Caco-2 (cell line): Measurements from ENCODE around the gene DYNC2H1. TPM values are rescaled to one million over a fixed set of nuclear protein-coding genes. Genes with fewer than 3 reads are reported as not detected.

Experiments
- BruUV-seq: library from RNA; stranded (reverse); fragments of 400-500 nt; replicated peaks from 2 replicates; lab custom pipeline; 2021; lab: Mats Ljungman, UMichigan
- CTCF ChIA-PET: fragments of 300-600 bp; sonication (Branson Sonifier 250); formaldehyde crosslinking; loops from one replicate; lab custom pipeline; 2022; ENCODE audit warnings: antibody characterized with exemption; lab: Charles Lee
- POLR2A ChIA-PET: fragments of 300-600 bp; sonication (Branson Sonifier 250); formaldehyde crosslinking; loops from one replicate; lab custom pipeline; 2022; ENCODE audit warnings: antibody characterized with exemption; lab: Charles Lee
- DNase-seq, 2 experiments: peaks; one replicate each; pipeline versions ENCODE4 v3.0.0 to v3.0.0-alpha.2; 2020 to 2022
- H3K27me3 ChIP-seq: replicated peaks from 2 replicates; pipeline ENCODE4 v1.6.0; 2011; ENCODE audit warnings: low read length; ENCODE audit not compliant: control insufficient read depth, insufficient read depth
- H3K36me3 ChIP-seq: 2 replicates; pipeline ENCODE4 v1.5.1; 2011; ENCODE audit warnings: low read length; ENCODE audit not compliant: control insufficient read depth, insufficient read depth
- H3K4me1 ChIP-seq: fragments of 250-450 bp; sonication (Bioruptor Pico); 2 replicates; pipeline ENCODE4 v1.5.1; 2020; ENCODE audit warnings: mild to moderate bottlenecking
- H3K4me3 ChIP-seq: 2 replicates; pipeline ENCODE4 v1.5.1; 2011; ENCODE audit warnings: low read depth, mild to moderate bottlenecking, control low read depth, low read length
- H3K9me3 ChIP-seq: fragments of 250-450 bp; sonication (Bioruptor Pico); 2 replicates; pipeline ENCODE4 v1.5.1; 2020; ENCODE audit warnings: mild to moderate bottlenecking, moderate library complexity
- H3K27ac Mint-ChIP-seq: one replicate; pipeline ENCODE4 v1.8.0; 2022; ENCODE audit warnings: mixed read lengths; ENCODE audit not compliant: unreplicated experiment
- H3K27me3 Mint-ChIP-seq: one replicate; pipeline ENCODE4 v1.8.0; 2022; ENCODE audit warnings: mixed read lengths; ENCODE audit not compliant: insufficient read depth, unreplicated experiment
- H3K36me3 Mint-ChIP-seq: one replicate; pipeline ENCODE4 v1.8.0; 2022; ENCODE audit warnings: mild to moderate bottlenecking, mixed read lengths; ENCODE audit not compliant: insufficient read depth, unreplicated experiment
- H3K4me1 Mint-ChIP-seq: one replicate; pipeline ENCODE4 v1.8.0; 2022; ENCODE audit warnings: low read depth, mixed read lengths; ENCODE audit not compliant: unreplicated experiment
- H3K4me3 Mint-ChIP-seq: one replicate; pipeline ENCODE4 v1.8.0; 2022; ENCODE audit warnings: mild to moderate bottlenecking, moderate library complexity, mixed read lengths; ENCODE audit not compliant: unreplicated experiment
- H3K9me3 Mint-ChIP-seq: one replicate; pipeline ENCODE4 v1.8.0; 2022; ENCODE audit warnings: mixed read lengths; ENCODE audit not compliant: unreplicated experiment
- intact Hi-C: fragments of 100-400 bp; cut with micrococcal nuclease; formaldehyde crosslinking; loops from one replicate; pipeline ENCODE4 v1.10.0; 2022; ENCODE audit not compliant: unreplicated experiment
- total RNA-seq: library from RNA; stranded (reverse); gene quantifications from 2 replicates; pipeline ENCODE4 v1.2.3, GENCODE V29; 2022
- TF ChIP-seq, protein P1 (sequence below), 2 experiments: fragments of 200-600 bp in 1 of 2; IDR thresholded peaks; 1 replicate in 1 of 2; 2 replicates in 1 of 2; pipeline versions ENCODE4 v1.5.1 to v1.8.0; 2011 to 2022; ENCODE audit warnings: antibody characterized with exemption in 1 of 2, control low read depth in 1 of 2, inconsistent platforms in 1 of 2, low read depth in 1 of 2, low read length in 1 of 2, mild to moderate bottlenecking in 1 of 2, moderate library complexity in 1 of 2; ENCODE audit not compliant: insufficient read depth in 1 of 2, severe bottlenecking in 1 of 2, unreplicated experiment in 1 of 2

DYNC2H1 gene
- total RNA-seq, 1 experiment from 2014 or later = 6.5 TPM

DNA sequence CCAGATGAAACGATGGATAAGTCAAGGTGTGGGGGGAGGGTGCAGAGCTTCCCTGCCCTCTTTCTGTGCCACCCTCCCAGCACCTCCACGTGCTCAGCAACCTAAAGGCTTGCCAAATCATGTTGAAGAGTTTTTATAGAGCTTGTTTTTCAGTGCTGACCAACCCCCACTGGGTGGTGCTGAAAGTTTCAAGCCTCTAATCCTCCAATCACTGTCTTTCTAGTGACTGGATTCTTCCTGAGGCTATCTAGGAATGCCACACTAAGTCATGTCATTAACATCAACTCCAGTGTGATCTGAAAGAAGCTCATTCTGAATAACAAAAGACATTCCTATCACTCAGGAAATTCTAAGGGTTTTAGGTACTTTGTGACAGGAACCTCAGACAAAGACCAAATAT is 382.6 kb downstream of the DYNC2H1 start:
- no peaks in the 10 kb centered on the region for H3K36me3 Mint-ChIP-seq
- peaks cover 7% of the 10 kb centered on the region for H3K4me1 Mint-ChIP-seq

DNA sequence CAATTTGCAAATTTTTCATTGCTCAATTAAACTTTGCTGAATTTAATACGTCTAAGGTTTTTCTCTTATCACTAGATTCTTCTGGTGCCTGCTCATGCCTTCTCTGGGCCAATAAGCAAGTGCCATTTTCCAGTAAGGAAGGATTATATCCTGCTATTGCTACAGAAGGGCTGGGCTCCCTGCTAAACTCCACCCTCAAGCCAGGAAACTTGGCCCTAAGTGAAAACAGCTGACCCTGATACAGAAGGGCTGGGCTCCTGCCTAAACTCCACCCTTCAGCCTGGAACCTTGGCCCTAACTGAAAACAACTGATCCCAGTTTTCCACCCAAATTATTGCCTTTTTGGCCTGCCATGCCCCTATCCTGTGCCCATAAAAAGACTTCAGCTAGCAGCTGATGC is 385.3 kb downstream of the DYNC2H1 start:
- no peak overlapping the region for H3K27ac Mint-ChIP-seq
- Histone ChIP-seq H3K27me3 (no peaks in the 10 kb centered on the region), H3K9me3 (peaks cover 4% of the 10 kb centered on the region; the same call in 1 of the 2 replicates), H3K36me3 (no peaks in the 10 kb centered on the region), H3K4me1 (no peaks in the 10 kb centered on the region), H3K4me3 (no peak overlapping the region)
- TF ChIP-seq, protein P1, sequence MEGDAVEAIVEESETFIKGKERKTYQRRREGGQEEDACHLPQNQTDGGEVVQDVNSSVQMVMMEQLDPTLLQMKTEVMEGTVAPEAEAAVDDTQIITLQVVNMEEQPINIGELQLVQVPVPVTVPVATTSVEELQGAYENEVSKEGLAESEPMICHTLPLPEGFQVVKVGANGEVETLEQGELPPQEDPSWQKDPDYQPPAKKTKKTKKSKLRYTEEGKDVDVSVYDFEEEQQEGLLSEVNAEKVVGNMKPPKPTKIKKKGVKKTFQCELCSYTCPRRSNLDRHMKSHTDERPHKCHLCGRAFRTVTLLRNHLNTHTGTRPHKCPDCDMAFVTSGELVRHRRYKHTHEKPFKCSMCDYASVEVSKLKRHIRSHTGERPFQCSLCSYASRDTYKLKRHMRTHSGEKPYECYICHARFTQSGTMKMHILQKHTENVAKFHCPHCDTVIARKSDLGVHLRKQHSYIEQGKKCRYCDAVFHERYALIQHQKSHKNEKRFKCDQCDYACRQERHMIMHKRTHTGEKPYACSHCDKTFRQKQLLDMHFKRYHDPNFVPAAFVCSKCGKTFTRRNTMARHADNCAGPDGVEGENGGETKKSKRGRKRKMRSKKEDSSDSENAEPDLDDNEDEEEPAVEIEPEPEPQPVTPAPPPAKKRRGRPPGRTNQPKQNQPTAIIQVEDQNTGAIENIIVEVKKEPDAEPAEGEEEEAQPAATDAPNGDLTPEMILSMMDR (IDR thresholded peaks at IDR 0.05; ENCODE audit: insufficient read depth in 1 of 2, low read depth in 1 of 2, low read length in 1 of 2, severe bottlenecking in 1 of 2, unreplicated experiment in 1 of 2) = no peak
- intact Hi-C loops = no loop called here
- ChIA-PET CTCF (no interaction called here), POLR2A (no interaction called here)
- no peaks in the 10 kb centered on the region for H3K27me3 Mint-ChIP-seq
- no peak overlapping the region for H3K4me3 Mint-ChIP-seq
- peaks cover 7% of the 10 kb centered on the region for H3K4me1 Mint-ChIP-seq
- H3K36me3 Mint-ChIP-seq = no peaks in the 10 kb centered on the region
- no peak for DNase-seq
- no TSS peak for BruUV-seq
- no peaks in the 10 kb centered on the region for H3K9me3 Mint-ChIP-seq

More for the DNA sequence above, 382.6 kb downstream of the DYNC2H1 start:
- Mint-ChIP-seq H3K27me3 (no peaks in the 10 kb centered on the region), H3K9me3 (no peaks in the 10 kb centered on the region), H3K4me3 (no peak overlapping the region), H3K27ac (no peak overlapping the region)
- Histone ChIP-seq H3K4me3 (no peak overlapping the region), H3K9me3 (peaks cover 4% of the 10 kb centered on the region), H3K4me1 (no peaks in the 10 kb centered on the region), H3K27me3 (no peaks in the 10 kb centered on the region), H3K36me3 (no peaks in the 10 kb centered on the region)
- BruUV-seq = no TSS peak
- peak in 1 of 2 experiments; percentile 26 for DNase-seq
- ChIA-PET CTCF (interaction anchor here (0.8 kb wide), 1 partner anchor 105 kb away, joined by 3 read pairs; no protein-coding TSS in a partner anchor), POLR2A (no interaction called here)
- TF ChIP-seq, protein P1 (IDR thresholded peaks at IDR 0.05; ENCODE audit: insufficient read depth in 1 of 2, low read depth in 1 of 2, low read length in 1 of 2, severe bottlenecking in 1 of 2, unreplicated experiment in 1 of 2) = no peak
- intact Hi-C loops = no loop called here

DNA sequence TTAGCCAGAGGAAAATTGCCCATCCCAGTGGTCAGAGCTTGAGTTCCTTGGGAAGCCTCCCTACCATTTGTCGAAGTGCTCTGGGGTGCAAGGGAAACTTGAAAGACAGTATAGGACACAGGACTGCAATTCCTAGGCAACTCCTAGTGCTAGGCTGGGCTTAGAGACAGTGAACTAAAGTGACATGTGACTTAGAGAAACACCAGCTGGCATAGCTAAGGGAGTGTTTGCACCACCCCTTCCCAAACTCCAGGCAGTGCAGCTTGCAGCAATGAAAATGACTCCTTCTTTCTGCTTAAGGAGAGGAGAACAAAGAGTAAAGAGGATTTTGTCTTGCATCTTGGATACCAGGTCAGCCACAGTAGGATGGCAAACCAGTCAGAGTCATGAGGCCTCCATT is 388.0 kb downstream of the DYNC2H1 start:
- Mint-ChIP-seq H3K4me3 (no peak overlapping the region), H3K27ac (no peak overlapping the region), H3K9me3 (peaks cover 9% of the 10 kb centered on the region), H3K27me3 (no peaks in the 10 kb centered on the region), H3K4me1 (peaks cover 7% of the 10 kb centered on the region), H3K36me3 (no peaks in the 10 kb centered on the region)
- Histone ChIP-seq H3K9me3 (no peaks in the 10 kb centered on the region), H3K27me3 (no peaks in the 10 kb centered on the region), H3K4me3 (no peak overlapping the region), H3K36me3 (no peaks in the 10 kb centered on the region), H3K4me1 (no peaks in the 10 kb centered on the region)
- ChIA-PET CTCF (no interaction called here), POLR2A (no interaction called here)
- intact Hi-C loops = no loop called here
- BruUV-seq = no TSS peak
- TF ChIP-seq, protein P1 (IDR thresholded peaks at IDR 0.05; ENCODE audit: insufficient read depth in 1 of 2, low read depth in 1 of 2, low read length in 1 of 2, severe bottlenecking in 1 of 2, unreplicated experiment in 1 of 2) = no peak
- DNase-seq = no peak
